Upper lobe of left lung (tissue), 4 donors: ENCODE measurements around the gene ZNF503.

Experiments used
- CTCF ChIP-seq, 6 experiments: fragments of 450-650 bp in 4 of 6; fragments of 200-600 bp in 2 of 6; sonication (generic) in 2 of 6; IDR thresholded peaks; one replicate each; pipeline ENCODE4 v1.5.1; 2016 to 2019; ENCODE audit warnings: antibody characterized with exemption in 6 of 6
- EP300 ChIP-seq, 4 donors: sonication (generic); formaldehyde crosslinking; IDR thresholded peaks; one replicate each; pipeline ENCODE4 v1.5.1; 2017; ENCODE audit warnings: antibody characterized with exemption in 4 of 4, control low read depth in 2 of 4
- POLR2A ChIP-seq, 4 donors: fragments of 450-650 bp; IDR thresholded peaks; one replicate each; pipeline ENCODE4 v1.5.1; 2016 to 2017; ENCODE audit warnings: antibody characterized with exemption in 4 of 4, mild to moderate bottlenecking in 2 of 4

GRCh38 chr10:75356484-75356883, 45.1 kb downstream of the ZNF503 start:
- TF ChIP-seq CTCF (IDR thresholded peaks at IDR 0.05) (no peak), POLR2A (IDR thresholded peaks at IDR 0.05) (no peak), EP300 (IDR thresholded peaks at IDR 0.05) (no peak)
